Stomach (tissue), 9 donors: ENCODE results near the gene CX3CL1. TPM values are rescaled to one million over a fixed set of nuclear protein-coding genes. Genes with fewer than 3 reads are reported as not detected.

Source experiments
- DNase-seq, 2 donors: peaks; one replicate each; pipeline versions ENCODE4 v3.0.0 to v3.0.0-alpha.2; 2013 to 2019
- H3K27ac ChIP-seq, 5 donors: fragments of 200-600 bp in 4 of 5; sonication (generic) in 4 of 5; one replicate each; pipeline ENCODE4 v1.5.1; 2013 to 2019; ENCODE audit warnings: mild to moderate bottlenecking in 1 of 5, moderate library complexity in 1 of 5
- H3K27me3 ChIP-seq, 3 donors: fragments of 200-600 bp; sonication (generic); one replicate each; pipeline ENCODE4 v1.5.1; 2017 to 2019; ENCODE audit warnings: mixed run types in 1 of 3
- H3K36me3 ChIP-seq, 4 donors: fragments of 200-600 bp; sonication (generic); 1 replicate in 3 of 4; 2 replicates in 1 of 4; pipeline ENCODE4 v1.5.1; 2016 to 2019
- H3K4me1 ChIP-seq, 4 donors: fragments of 200-600 bp; sonication (generic); one replicate each; pipeline ENCODE4 v1.5.1; 2016 to 2019
- H3K4me3 ChIP-seq, 4 donors: fragments of 200-600 bp; sonication (generic) in 3 of 4; one replicate each; pipeline ENCODE4 v1.5.1; 2016 to 2019; ENCODE audit warnings: mild to moderate bottlenecking in 1 of 4
- H3K9me3 ChIP-seq, 4 donors: fragments of 200-600 bp; sonication (generic); one replicate each; pipeline ENCODE4 v1.5.1; 2016 to 2019
- EP300 ChIP-seq: sonication (generic); formaldehyde crosslinking; IDR thresholded peaks from one replicate; pipeline ENCODE4 v1.6.1; 2017; ENCODE audit warnings: antibody characterized with exemption
- POLR2A ChIP-seq, 4 donors: fragments of 450-650 bp; IDR thresholded peaks; one replicate each; pipeline ENCODE4 v1.6.1; 2016; ENCODE audit warnings: antibody characterized with exemption in 4 of 4, control low read depth in 2 of 4, mild to moderate bottlenecking in 1 of 4, moderate library complexity in 1 of 4
- POLR2AphosphoS5 ChIP-seq, 3 donors: sonication (generic); formaldehyde crosslinking; IDR thresholded peaks; one replicate each; pipeline ENCODE4 v1.6.1; 2016; ENCODE audit warnings: antibody characterized with exemption in 3 of 3
- WGBS, 5 donors: extraction: QIAGEN DNeasy Blood & Tissue Kit in 3 of 5; methylation state at CpG; one replicate each; pipeline versions ENCODE4 v1.1.5 to v1.1.7; 2013 to 2018; 5-methylcytosine and 5-hydroxymethylcytosine counted together
- intact Hi-C: fragments of 100-400 bp; cut with DNase I; formaldehyde crosslinking; loops from one replicate; pipeline ENCODE4 v1.15.1; 2023; ENCODE audit warnings: low total_unique reads
- polyA plus RNA-seq, 3 donors: library from polyadenylated mRNA; stranded (reverse); fragments of 200-250 nt; gene quantifications; one replicate each; pipeline ENCODE4 v1.2.3, GENCODE V29; 2013
- total RNA-seq, 5 donors: library from RNA; depleted of rRNA; stranded (reverse); fragments of >200 nt; gene quantifications; one replicate each; pipeline versions ENCODE4 v1.1.0 to v1.2.3, GENCODE V29; 2014 to 2016
- TF ChIP-seq, protein P1 (sequence below), 7 experiments: fragments of 450-650 bp in 4 of 7; fragments of 200-600 bp in 3 of 7; sonication (generic) in 3 of 7; IDR thresholded peaks; one replicate each; pipeline ENCODE4 v1.5.1; 2016 to 2019; ENCODE audit warnings: antibody characterized with exemption in 7 of 7, control low read depth in 2 of 7, mild to moderate bottlenecking in 1 of 7
- donor health status: healthy with polysubstance abuse.
- donor health status: Bipolar disorder and iron deficiency.
- donor health status: healthy.

The CX3CL1 gene
- total and polyA plus RNA-seq, 8 donors: 1.3 to 43.8 (median 6.7) TPM; not detected in 2

DNA sequence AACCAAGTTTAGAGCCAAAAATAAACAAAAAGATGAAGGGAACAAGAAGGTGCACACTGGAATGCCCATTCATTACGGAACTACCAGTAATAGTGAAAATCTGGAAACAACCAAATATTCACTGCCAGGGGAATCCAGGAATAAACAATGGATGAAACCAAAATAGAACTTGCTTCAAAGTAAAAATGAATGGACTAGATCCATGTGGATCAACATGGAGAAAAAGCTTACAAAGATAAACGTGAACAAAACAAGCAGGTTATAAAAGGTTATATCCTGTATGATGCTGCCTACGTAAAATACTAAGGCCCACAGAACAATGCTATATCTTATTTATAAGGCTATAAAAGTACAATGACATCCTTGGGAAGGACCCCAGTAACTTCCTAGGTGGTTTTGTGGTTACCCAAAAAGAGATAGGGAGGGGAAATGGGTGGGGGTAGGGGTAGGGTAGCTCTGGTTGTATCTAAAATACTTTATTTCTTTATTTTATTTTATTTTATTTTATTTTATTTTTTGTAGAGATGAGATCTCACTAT is 26.6 kb upstream of the CX3CL1 start:
- no peak for DNase-seq
- Histone ChIP-seq H3K4me3 (no peak overlapping the region), H3K27ac (no peak overlapping the region), H3K4me1 (peaks cover 0 to 15% (median 5%) of the 10 kb centered on the region in 4 donors), H3K27me3 (peaks cover 0 to 23% (median 0%) of the 10 kb centered on the region in 3 donors), H3K36me3 (no peaks in the 10 kb centered on the region), H3K9me3 (peaks cover 0 to 5% (median 0%) of the 10 kb centered on the region in 4 donors)
- intact Hi-C loops: no loop called here
- TF ChIP-seq POLR2AphosphoS5 (IDR thresholded peaks at IDR 0.05) (no peak), EP300 (no peak)
- WGBS, 5 donors: 60 to 71% (median 61%) methylated on average over 3 of the region's 3 CpGs

DNA sequence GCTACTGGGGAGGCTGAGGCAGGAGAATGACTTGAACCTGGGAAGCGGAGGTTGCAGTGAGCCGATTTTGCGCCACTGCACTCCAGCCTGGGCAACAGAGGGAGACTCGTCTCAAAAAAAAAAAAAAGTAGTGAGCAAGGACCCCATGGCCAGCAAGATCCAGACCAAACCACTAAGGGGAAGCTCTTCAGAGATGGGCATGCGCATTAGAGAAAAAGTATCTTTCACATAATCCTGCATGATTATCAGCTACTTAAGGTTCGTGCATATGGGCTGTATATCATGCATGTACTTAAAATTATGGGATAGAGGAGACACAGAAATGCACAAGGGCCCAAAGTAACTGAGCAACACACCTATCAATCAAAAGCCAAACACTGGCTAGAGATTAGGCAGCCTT is 24.4 kb upstream of the CX3CL1 start:
- Histone ChIP-seq H3K4me1 (no peaks in the 10 kb centered on the region), H3K36me3 (no peaks in the 10 kb centered on the region), H3K27ac (no peak overlapping the region), H3K27me3 (peaks cover 0 to 30% (median 0%) of the 10 kb centered on the region in 3 donors), H3K4me3 (no peak overlapping the region), H3K9me3 (peaks cover 0 to 5% (median 0%) of the 10 kb centered on the region in 4 donors)
- no peak for DNase-seq
- 80 to 89% (median 83%) methylated on average over 6 of the region's 6 CpGs for WGBS, 5 donors
- TF ChIP-seq POLR2A (IDR thresholded peaks at IDR 0.05) (no peak), EP300 (no peak), POLR2AphosphoS5 (IDR thresholded peaks at IDR 0.05) (no peak)
- TF ChIP-seq, protein P1, sequence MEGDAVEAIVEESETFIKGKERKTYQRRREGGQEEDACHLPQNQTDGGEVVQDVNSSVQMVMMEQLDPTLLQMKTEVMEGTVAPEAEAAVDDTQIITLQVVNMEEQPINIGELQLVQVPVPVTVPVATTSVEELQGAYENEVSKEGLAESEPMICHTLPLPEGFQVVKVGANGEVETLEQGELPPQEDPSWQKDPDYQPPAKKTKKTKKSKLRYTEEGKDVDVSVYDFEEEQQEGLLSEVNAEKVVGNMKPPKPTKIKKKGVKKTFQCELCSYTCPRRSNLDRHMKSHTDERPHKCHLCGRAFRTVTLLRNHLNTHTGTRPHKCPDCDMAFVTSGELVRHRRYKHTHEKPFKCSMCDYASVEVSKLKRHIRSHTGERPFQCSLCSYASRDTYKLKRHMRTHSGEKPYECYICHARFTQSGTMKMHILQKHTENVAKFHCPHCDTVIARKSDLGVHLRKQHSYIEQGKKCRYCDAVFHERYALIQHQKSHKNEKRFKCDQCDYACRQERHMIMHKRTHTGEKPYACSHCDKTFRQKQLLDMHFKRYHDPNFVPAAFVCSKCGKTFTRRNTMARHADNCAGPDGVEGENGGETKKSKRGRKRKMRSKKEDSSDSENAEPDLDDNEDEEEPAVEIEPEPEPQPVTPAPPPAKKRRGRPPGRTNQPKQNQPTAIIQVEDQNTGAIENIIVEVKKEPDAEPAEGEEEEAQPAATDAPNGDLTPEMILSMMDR (IDR thresholded peaks at IDR 0.05): no peak
- intact Hi-C loops: no loop called here

DNA sequence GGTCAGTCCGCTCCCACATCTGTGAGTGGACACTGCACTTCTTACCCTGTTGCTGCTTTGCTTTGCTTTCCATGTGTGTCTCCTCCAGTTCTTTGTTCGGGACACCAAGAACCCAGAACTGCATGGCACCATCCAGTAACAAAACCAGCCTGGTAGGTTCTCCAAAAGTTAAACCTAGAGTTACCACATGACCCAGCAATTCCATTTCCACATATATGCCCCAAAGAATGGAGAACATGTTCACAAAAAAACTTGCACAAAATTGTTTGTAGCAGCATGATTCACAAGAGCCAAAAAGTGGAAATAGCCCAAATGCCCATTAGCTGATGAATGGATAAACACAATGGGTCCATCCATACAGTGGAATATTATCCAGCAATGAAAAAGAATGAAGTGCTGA is 24.0 kb upstream of the CX3CL1 start:
- WGBS, 5 donors: 78 to 91% (median 86%) methylated on average over 2 of the region's 2 CpGs
- Histone ChIP-seq H3K27ac (no peak overlapping the region), H3K27me3 (peaks cover 0 to 30% (median 0%) of the 10 kb centered on the region in 3 donors), H3K4me1 (no peaks in the 10 kb centered on the region), H3K36me3 (no peaks in the 10 kb centered on the region), H3K9me3 (peaks cover 0 to 5% (median 0%) of the 10 kb centered on the region in 4 donors), H3K4me3 (no peak overlapping the region)
- intact Hi-C loops: no loop called here
- TF ChIP-seq POLR2A (IDR thresholded peaks at IDR 0.05) (no peak), EP300 (no peak), POLR2AphosphoS5 (IDR thresholded peaks at IDR 0.05) (no peak)
- TF ChIP-seq, protein P1 (IDR thresholded peaks at IDR 0.05): no peak
- no peak for DNase-seq

DNA sequence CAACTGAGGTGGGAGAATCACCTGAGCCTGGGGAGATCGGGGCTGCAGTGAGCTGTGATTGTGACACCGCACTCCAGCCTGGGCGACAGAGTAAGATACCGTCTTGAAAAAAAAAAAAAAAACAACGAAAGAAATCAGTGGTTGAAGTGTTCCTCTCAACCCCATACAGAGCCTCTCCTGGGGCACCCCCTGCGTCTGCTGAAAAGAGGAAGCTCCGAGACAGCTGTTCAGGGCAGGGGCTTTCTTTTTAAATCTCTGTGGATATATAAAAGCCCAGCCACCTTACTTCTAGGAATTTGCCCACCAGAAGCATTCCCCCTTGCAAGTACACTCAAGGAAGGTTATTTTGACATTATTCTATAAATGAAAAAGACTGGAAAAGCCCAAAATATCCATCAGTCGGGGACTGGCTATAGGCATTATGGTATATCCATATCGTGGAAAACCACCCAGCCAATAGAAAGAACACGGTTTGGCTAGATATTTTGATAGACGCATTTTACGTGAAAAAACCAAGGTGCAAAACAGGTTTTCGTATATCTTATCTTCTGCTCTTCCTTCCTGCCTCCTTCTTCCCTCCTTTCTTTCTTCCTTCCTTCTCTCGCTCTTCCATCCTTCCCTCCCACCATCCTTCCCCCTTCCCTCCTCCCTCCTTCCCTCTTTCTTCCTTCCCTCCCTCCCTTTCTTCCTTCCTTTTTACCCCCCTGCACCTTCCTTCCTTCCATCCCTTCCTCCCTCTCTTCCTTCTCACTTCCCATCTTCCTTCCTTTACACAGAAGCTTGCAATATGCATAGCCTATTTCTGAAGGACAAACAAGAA is 22.9 kb upstream of the CX3CL1 start:
- H3K4me1 ChIP-seq: no peaks in the 10 kb centered on the region
- DNase-seq: no peak
- TF ChIP-seq, protein P1 (IDR thresholded peaks at IDR 0.05): no peak
- no peaks in the 10 kb centered on the region for H3K36me3 ChIP-seq
- intact Hi-C loops: no loop called here
- H3K27ac ChIP-seq: no peak overlapping the region
- whole genome bisulfite sequencing, 5 donors: 42 to 58% (median 49%) methylated on average over 14 of the region's 14 CpGs
- H3K27me3 ChIP-seq: peaks cover 0 to 30% (median 0%) of the 10 kb centered on the region in 3 donors
- no peak overlapping the region for H3K4me3 ChIP-seq
- H3K9me3 ChIP-seq: peaks cover 0 to 5% (median 0%) of the 10 kb centered on the region in 4 donors

DNA sequence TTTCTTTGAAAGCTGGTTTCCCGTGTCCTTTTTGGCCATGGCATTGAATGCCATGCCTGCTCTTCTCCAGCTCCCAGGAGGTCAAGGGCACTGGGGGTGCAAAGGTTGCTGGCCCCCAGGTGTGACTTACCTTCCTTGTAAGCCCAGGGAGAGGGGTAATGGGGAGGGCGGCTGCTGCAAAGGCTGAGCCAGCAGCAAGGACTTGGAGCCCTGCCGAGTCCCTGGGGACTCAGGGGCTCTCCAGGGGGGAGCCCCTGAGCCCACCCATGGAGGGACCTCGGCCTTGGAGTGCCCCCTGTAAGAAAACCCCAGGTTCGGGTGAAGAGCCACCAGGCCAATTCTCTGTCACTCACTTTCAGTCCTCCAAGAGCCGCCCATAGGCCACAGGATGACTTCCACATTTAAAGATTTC is 19.6 kb upstream of the CX3CL1 start:
- Histone ChIP-seq H3K27me3 (peaks cover 0 to 28% (median 0%) of the 10 kb centered on the region in 3 donors), H3K4me3 (no peak overlapping the region), H3K9me3 (no peaks in the 10 kb centered on the region), H3K27ac (no peak overlapping the region), H3K4me1 (no peaks in the 10 kb centered on the region), H3K36me3 (no peaks in the 10 kb centered on the region)
- intact Hi-C loops: no loop called here
- WGBS, 5 donors: 63 to 75% (median 68%) methylated on average over 5 to 6 of the region's 6 CpGs
- DNase-seq: peak in 1 of 2 donors; percentile 20
- TF ChIP-seq EP300 (no peak), POLR2A (IDR thresholded peaks at IDR 0.05) (no peak), POLR2AphosphoS5 (IDR thresholded peaks at IDR 0.05) (no peak)
- TF ChIP-seq, protein P1 (IDR thresholded peaks at IDR 0.05): no peak
